GM10847 (cell line): ENCODE data around the gene EML4.

Experiments used
- POLR2A ChIP-seq: IDR thresholded peaks from 2 replicates; pipeline ENCODE4 v1.6.1; 2011; ENCODE audit not compliant: insufficient read length; ENCODE audit errors: extremely low read depth

The EML4 gene

DNA sequence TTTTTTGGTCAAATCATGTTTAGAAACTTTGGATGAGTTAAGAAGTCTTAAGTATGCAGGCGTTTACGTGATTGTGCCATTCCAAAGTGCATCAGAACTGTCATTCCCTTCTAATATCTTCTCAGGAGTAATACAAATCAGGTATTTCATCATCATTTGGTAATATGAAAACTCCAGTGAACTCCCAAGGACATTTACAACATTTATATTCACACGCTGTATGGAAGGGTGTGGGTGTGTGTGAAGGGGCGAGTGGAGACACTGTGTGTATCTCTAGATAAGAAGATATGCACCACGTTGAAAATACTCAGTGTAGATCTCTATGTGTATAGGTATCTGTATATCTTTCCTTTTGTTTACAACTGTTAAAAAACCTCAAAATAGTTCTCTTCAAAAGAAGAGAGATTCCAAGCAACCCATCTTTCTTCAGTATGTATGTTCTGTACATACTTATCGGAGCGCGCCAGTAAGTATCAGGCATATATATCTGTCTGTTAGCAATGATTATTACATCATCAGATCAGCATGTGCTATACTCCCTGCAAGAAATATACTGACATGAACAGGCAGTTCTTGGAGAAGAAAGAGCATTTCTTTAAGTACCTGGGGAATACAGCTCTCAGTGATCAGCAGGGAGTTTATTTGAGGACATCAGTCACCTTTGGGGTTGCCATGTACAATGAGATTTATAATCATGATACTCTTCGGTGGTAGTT, 162.6 kb downstream of the EML4 start:
- no peak for TF ChIP-seq POLR2A

DNA sequence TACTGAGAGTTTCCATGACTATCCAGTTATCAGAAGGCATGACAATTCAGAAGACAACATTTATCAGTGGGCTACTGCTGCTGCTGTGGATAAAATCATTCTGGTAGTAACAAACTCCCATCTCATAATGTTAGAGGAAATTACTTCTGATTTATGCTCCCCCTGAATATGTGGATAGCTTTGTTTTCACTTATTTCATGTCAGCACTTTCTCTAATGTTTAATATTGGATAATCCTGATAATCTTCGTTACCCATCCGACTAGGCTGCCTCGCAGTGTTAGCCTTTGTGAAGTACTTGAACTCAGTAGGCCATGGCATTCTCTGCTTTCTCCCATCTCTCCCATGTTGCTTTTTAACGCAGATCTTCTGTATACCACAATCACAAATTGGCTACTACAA, 163.4 kb downstream of the EML4 start:
- TF ChIP-seq POLR2A: no peak

DNA sequence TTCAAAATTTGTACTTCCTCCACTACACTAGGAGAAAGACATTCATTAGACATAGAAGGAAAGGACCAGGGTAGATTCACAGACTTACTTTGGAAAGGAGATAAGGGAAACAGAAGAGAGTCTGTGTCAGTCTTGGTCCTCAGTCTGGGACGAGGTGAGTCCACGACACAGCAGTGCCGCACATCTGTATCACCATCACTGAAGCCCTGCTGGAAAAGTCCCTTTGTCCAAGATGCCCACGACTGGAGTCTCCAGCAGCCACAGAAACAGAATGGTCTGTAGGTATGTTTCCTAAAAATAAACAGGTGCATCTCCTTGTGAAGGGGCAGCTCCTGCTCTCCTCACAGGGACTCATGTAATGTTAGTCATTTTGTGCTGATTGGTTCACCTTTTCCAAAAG, 164.4 kb downstream of the EML4 start:
- TF ChIP-seq POLR2A: no peak

DNA sequence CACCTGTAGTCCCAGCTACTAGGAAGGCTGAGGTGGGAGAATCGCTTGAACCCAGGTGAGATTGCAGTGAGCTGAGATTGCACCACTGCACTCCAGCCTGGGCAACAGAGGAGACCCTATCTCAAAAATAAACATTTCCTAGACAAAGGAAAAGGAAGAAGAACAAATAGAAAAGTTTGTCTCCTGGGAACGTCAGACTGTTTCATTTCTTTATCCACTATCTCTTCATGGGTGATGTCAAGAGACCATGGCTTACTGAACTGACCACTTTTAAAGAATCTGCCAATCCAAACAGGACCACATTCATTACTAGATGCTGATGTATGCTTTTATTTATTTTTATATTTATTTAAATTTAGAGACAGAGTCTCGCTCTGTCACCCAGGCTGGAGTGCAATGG, 165.1 kb downstream of the EML4 start:
- TF ChIP-seq POLR2A: no peak

DNA sequence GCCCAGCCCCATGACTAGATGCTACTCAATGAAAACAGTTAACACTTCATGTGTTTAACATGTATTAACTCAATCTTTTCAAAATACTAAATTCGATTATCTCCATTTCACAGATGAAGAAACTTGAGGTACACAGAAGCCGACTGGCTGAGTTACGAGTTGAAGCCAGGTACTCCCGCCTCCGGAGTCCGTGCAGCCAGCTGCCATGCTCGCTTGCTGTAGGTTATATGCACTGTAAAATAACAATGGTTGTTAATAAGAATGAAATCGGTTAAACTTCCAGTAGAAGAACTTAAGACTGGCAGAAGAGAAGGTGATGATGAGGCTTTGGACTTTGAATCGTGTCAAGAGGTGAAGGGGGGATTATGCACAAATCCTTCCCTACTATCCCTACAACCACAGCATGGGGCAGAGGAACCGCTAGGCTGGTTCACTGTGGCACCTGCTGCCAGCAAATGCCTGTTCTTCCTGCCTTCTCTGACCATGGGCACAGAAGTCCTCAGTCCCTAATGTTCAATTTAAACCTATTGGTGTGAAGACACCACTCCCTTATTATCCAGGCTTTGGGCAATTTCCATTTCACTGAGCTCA, 166.5 kb downstream of the EML4 start:
- no peak for TF ChIP-seq POLR2A

DNA sequence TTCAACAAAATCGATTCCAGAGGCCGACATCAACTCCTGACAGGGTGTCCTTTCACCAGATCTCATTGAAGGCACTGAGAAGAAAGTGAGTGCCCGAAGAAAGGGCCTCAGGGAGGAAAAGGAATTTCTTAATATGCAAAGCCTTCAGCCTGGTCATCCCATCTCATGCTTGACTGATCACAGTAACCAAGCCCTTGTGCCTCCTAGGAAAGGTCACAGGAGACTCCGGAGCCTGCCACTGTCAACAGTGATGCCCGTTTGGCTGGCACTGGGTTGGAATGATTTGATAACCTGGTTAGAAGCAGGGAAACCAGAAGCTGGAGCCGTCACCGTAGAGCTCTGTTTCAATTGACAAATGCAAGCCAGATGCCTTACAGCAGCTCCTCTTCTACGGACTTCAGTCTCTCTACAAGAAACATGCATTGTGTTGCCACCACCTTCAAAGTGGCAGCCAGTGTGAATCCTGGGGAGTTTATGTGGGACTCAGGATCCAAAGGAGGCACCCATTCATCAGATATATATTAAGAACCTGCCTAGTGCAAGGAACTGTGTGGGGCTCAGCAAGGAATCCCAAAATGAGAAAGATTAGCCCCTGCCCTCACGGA, 167.3 kb downstream of the EML4 start:
- TF ChIP-seq POLR2A: no peak

DNA sequence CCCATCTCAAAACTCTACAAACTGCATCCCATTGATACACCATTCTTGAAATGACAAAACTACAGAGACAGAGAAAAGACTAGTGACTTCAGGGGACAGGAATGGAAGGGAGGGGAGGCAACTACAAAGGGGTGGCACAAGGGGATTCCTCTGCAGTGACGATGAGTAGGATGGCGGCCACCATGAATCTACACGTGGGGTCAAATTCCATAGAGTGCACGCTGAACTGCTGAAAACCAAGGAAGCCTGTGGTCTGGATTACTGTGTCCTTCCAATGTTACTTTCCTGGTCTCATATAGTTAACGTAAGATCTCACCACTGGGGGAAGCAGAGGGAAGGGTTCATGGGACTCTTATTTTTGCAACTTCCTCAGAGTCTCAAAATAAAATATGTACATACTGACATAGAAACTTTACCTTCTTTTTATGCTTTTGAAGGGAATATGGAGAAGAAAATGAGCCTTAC, 168.2 kb downstream of the EML4 start:
- no peak for TF ChIP-seq POLR2A

DNA sequence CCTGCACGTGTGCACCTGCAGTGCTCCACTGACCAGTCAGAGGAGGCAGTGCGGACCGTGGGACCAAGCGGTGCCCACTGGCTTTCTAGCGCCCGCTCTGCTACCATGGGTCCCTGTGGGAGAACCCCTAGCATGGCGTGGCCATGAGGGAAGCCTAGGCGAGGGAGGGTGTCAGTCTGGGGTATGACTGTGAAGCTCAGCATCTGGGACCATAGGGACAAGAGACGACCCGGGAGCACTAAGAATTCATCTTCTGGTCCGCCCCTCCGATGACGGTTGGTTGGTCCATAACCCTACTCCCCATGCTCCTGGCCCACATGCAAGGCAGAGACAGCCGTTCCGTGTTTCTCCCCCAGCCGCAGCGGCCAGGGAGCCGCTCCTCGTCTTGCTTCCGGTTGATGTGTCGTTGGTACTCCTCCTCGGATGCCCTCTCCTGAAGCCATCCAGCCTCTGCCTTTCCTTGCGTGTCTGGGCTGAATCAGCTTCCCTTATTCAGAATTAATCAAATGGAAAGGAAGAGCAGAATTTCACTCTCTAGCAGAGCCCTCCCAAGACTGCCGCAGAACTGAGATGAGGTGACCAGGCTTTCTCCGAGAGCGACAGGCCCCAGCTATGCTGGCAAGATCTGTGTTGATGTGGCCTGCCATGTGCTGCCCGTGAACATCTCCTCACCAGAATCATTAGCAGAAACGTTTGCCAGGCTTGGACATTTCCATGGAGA, 168.9 kb downstream of the EML4 start:
- no peak for TF ChIP-seq POLR2A

DNA sequence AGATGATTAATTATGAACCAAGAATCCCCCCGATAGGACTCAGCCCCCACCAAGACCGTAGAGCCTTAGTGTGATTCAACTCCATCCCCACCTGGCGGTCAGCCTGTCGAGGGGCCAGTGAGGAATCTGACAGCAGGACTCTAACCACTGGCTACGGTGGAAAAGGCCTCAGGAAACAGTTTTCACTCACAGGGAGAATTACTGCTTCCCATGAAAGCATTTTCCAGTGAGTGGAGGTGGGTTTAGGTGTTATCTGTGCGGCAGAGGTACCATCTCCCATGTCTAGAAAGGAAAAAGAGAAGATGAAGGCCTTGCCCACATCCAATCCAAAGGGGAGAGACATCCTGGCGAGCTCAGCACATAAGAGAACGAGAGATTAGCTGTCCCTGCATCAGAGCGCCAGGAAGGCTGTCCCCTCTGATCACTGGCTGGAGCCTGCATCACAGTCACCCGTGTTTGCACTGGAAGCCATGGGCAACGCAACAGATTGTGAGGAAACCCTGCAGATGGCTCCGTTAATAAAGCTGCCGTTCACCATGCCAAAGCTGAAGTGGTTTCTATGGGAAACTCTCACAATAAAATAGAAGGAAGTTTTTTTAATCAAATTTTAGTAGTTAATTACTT, 169.5 kb downstream of the EML4 start:
- no peak for TF ChIP-seq POLR2A

DNA sequence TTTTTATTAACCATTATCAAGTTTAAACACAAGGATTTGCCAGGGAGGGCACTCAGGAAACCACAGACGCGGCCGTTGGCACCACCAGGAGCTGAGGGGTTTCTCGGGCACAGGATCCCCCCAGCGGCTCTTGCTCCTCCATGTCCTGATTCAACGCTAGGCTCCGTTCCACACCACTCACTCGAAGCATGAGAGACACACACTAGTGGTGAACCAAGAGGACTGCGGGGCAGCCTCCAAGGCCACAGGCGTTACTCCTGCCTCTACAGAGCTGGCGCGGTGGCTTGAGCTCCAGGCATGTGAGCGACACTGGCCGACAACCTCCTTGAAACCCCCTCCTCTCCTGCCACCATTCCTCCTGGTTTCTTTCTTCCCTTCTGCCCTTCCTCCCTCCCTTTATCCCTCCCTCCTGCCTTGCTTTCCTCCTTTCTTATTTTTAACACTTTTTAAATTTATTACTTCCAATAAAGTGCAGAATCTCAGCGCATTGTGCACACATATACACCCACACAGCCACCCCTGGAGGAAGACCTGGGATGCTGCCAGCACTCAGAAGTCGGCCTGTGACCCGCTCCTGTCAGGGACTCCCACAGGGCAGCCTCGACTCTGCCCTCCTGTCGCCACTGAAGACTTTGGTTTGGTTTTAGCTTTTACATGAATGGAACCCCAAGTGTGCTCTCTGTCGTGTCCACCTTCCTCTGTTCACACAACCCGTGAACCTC, 170.2 kb downstream of the EML4 start:
- TF ChIP-seq POLR2A: no peak

DNA sequence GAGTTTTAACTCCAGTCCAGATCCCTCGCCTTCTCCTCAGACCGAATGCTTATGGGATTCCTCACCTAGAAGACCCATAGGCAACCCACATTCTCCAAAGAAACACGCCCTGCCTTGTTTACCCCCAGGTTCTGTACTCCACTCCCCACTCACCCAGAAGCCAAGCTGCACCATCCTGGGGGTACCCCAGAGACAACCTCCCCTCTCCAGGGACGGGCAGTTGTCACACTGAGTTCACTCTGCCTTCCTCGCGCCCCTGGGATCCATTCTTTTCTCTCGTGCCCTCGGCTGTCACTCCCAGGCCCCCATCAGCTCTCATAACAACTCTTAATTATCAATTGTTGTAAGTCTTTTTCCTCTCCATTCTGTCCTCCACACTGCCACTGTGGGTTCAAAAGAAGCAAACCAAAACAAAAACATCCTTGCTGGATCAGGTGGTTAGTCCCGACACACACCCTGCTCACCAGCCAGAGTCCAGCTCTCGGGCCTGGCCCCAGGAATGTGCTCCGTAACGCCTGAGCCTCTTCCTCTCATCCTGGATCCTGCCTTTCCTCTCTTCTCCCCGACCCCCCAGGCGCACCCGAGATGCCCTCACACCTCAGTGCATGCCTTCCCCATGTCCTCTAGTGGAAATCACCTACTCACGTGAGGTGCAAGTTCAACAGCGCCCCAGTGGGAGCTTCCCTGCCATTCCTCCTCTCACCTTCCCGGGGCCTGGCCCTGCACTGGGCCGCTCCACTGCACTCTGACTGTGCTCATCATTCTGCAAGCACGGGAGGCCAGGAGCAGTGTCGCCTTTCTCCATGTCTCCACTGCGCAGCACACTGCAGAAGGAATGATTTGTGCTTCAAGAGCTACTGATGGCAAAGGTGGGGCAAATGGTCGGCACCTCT, 171.1 kb downstream of the EML4 start:
- no peak for TF ChIP-seq POLR2A

DNA sequence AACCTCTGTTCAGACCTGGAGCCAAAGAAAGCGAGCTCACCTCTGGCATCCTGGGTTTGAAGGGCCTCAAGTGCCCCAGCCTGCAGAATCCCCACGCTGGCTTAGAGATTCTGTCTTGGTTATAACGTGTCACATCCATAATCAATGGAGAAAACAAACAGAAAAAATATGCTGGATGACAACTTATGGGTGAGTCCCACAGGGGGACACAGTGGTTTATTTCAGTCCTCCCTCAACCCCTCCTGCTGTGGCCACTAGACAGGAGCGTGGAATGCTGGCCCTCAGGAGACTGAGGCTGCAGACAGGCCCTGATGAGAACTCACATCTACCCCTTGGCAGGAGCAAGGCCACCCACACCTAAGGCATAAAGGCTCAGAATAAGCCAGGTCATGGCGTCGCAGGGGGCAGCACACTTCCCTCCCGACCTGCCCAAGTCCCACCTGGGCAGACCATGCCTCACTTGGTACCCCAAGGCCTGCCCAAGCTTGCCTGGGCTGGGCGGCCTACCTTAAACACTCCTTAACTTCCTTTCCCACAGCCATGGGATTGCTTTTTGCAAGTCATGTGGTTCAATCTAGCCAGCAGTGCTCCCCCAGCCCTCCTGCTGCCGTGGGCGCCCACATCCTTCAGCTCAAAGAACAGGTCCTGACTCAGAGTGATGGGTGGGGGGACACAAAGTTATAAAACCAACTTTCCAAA, 171.9 kb downstream of the EML4 start:
- TF ChIP-seq POLR2A: no peak

DNA sequence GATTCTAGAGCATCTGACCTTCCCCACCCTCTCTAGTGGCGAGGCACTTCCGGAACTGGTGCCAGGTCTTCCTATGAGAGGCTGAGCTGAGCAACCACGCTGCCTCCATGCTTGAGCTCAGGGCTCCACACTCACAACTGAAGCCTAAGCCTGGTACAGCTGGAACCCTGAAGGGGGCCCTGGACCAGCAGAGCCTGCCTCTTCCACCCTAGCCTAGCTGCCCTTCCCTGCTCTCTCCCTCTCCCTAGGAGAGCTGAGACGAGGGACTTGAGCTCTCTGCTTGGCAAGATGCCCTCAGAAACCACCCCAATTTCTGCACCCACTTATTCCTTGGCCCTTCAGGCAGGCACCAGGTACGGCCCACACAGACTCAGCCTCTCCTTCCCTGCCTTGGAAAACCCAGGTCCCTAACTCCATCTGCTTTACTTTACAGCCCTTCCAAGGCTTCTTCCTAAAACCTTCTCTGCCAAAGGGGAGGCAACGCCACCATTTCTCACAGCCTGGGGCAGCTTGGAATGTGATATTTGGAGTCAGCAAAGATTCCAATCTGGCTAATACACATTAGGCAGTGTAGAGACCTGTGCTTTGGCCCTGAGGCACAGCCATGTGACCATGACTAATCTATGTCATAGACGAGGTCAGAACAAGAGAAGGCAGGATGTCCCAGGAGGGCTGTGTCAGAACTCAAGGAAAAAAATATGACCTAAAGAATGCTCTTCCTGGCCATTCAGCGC, 173.1 kb downstream of the EML4 start:
- no peak for TF ChIP-seq POLR2A

DNA sequence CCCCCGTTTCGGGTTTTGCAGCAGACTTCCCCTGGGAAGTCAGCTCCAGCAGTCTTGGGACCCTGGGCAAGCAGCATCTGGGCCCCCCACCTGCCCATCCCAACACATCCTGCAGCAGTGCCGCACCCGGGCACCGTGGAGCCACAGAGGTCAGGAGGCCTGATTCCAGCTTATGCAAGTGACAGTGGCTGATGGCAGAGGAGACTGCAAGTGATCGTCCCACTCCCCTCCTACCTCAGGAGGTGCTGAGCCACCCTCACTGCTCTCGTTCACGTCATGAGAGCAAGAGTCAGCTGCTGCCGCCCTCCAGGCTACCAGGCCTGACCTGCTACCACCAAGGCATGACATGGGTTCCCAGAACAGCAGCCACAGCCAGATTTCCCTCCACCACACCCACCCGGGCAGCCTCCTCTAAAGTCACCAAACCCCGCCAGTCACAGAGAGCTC, 173.7 kb downstream of the EML4 start:
- TF ChIP-seq POLR2A: no peak
